OCI-LY7 (cell line): ENCODE data around the gene RNASE12.

Experiments
- CTCF ChIP-seq: fragments of 200-600 bp; sonication (generic); conservative IDR thresholded peaks from 2 replicates; pipeline ENCODE4 v1.5.1; 2014; ENCODE audit warnings: mild to moderate bottlenecking, antibody characterized with exemption, low read length, moderate library complexity, mixed read lengths
- EZH2phosphoT487 ChIP-seq: fragments of 200-600 bp; sonication (generic); IDR thresholded peaks from 2 replicates; pipeline ENCODE4 v1.6.1; 2018; ENCODE audit warnings: low read depth, borderline replicate concordance, mild to moderate bottlenecking, mixed run types, antibody characterized with exemption, low read length, moderate library complexity, mixed read lengths

DNA sequence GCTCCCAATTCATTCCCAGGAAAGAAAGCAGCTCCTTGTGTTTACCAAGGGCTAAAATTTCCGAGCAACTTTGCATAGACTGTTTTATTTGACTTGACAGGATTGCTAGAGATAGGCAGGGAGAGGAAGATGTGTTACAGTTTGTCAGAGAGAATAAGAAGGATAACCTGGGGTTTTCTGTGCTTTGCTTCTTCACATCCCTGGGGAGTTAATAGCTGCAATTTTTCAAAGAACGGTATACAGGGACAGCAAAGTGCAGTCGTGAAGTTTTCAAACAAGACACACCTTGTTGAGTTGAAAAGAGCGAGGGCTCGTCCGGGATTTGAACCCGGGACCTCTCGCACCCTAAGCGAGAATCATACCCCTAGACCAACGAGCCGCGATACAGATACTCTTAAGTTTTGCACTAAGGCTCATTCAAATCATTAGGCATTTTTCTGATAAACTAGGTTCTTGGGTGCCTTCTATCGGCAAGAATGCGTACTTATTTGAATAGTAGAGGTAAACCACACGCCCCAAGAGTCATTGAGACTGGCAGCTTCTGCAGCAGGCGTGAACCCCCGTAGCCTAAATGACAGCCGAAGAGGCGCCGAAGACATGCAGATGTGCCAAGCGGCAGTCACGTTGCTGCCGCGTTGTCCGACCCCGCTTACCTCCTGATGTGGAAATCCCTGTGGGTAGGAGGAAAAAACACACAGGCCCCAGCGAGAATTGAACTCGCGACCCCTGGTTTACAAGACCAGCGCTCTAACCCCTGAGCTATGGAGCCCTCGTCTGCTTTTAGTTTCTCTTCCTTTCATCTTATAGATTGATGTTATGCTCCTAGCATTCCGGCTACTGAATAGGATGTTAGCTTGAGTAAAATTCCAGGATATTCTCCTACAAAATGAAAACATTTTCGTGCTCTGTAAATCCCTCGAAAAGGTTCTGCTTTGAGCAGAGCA, 22.2 kb upstream of the RNASE12 start:
- TF ChIP-seq CTCF = peak; percentile 79
- no peak for TF ChIP-seq EZH2phosphoT487
